H1 (cell line): ENCODE data around the gene TMEM169. TPM values are rescaled to one million over a fixed set of nuclear protein-coding genes. Genes with fewer than 3 reads are reported as not detected.

Source experiments
- CTCF ChIA-PET: fragments of 300-600 bp; sonication (Branson Sonifier 250); formaldehyde crosslinking; loops from one replicate; lab custom pipeline; 2021; ENCODE audit not compliant: partially characterized antibody; lab: Charles Lee
- POLR2A ChIA-PET: fragments of 300-600 bp; sonication (Branson Sonifier 250); formaldehyde crosslinking; loops from one replicate; lab custom pipeline; 2021; ENCODE audit warnings: inconsistent platforms; ENCODE audit not compliant: partially characterized antibody; lab: Charles Lee
- DNase-seq, 2 experiments: peaks; one replicate each; pipeline versions ENCODE4 v3.0.0 to v3.0.0-alpha.2; 2010 to 2022; ENCODE audit warnings: low spot score in 2 of 2, low read depth in 1 of 2, mixed read lengths in 1 of 2
- FAIRE-seq: peaks from 2 replicates; lab custom pipeline; 2011; peaks lifted over from hg19 to GRCh38; lab: Jason Lieb, UNC
- H2AFZ ChIP-seq: 2 replicates; pipeline ENCODE4 v1.8.1; 2012; ENCODE audit warnings: low read length, inconsistent platforms
- H2AK5ac ChIP-seq: 2 replicates; pipeline ENCODE4 v1.6.1; 2013; ENCODE audit warnings: low read depth, low read length
- H2BK120ac ChIP-seq: replicated peaks from 2 replicates; pipeline ENCODE3; 2013; ENCODE audit warnings: low read depth, low read length, inconsistent platforms
- H2BK12ac ChIP-seq: 2 replicates; pipeline ENCODE4 v1.6.1; 2013; ENCODE audit warnings: low read depth, low read length
- H2BK15ac ChIP-seq: 2 replicates; pipeline ENCODE4 v1.6.1; 2013; ENCODE audit warnings: low read length
- H2BK20ac ChIP-seq: 2 replicates; pipeline ENCODE4 v1.6.1; 2013; ENCODE audit warnings: low read length
- H2BK5ac ChIP-seq: 2 replicates; pipeline ENCODE4 v1.6.1; 2013; ENCODE audit warnings: low read depth, low read length
- H3K14ac ChIP-seq: 2 replicates; pipeline ENCODE4 v1.6.1; 2013; ENCODE audit warnings: inconsistent platforms; ENCODE audit not compliant: insufficient read length
- H3K18ac ChIP-seq: 2 replicates; pipeline ENCODE4 v1.6.1; 2013; ENCODE audit warnings: low read length; ENCODE audit errors: extremely low read depth
- H3K23ac ChIP-seq: 2 replicates; pipeline ENCODE4 v1.6.1; 2013; ENCODE audit warnings: inconsistent platforms; ENCODE audit not compliant: insufficient read length
- H3K23me2 ChIP-seq: 2 replicates; pipeline ENCODE4 v1.6.1; 2013; ENCODE audit warnings: low read depth, low read length
- H3K27ac ChIP-seq: 2 replicates; pipeline ENCODE4 v1.6.1; 2011; ENCODE audit warnings: low read depth, low read length, inconsistent platforms
- H3K27me3 ChIP-seq, 4 experiments: replicated peaks in 1 of 4; 1 replicate in 1 of 4; 2 replicates in 3 of 4; pipeline versions ENCODE4 v1.6.1 to v1.8.1; 2011 to 2013; ENCODE audit warnings: low read length in 3 of 4, mild to moderate bottlenecking in 3 of 4, inconsistent platforms in 2 of 4, mixed read lengths in 2 of 4, moderate library complexity in 1 of 4; ENCODE audit not compliant: control insufficient read depth in 3 of 4, insufficient read depth in 3 of 4; ENCODE audit errors: extremely low read depth in 1 of 4
- H3K36me3 ChIP-seq, 4 experiments: 2 replicates each; pipeline versions ENCODE4 v1.6.1 to v1.8.1; 2011 to 2013; ENCODE audit warnings: mild to moderate bottlenecking in 4 of 4, low read length in 3 of 4, moderate library complexity in 2 of 4, control low read depth in 1 of 4, inconsistent platforms in 1 of 4; ENCODE audit not compliant: insufficient read depth in 4 of 4, control insufficient read depth in 2 of 4
- H3K4ac ChIP-seq: replicated peaks from 2 replicates; pipeline ENCODE3; 2013; ENCODE audit warnings: low read length, low read depth, mixed read lengths, inconsistent platforms; ENCODE audit not compliant: insufficient read length
- H3K4me1 ChIP-seq, 4 experiments: replicated peaks in 1 of 4; 1 replicate in 1 of 4; 2 replicates in 3 of 4; pipeline versions ENCODE4 v1.6.1 to v1.8.1; 2011 to 2013; ENCODE audit warnings: low read length in 3 of 4, inconsistent platforms in 2 of 4, mixed read lengths in 1 of 4; ENCODE audit not compliant: insufficient read depth in 4 of 4, control insufficient read depth in 3 of 4
- H3K4me2 ChIP-seq, 2 experiments: 2 replicates each; pipeline versions ENCODE4 v1.6.1 to v1.8.1; 2011 to 2013; ENCODE audit warnings: low read depth in 2 of 2, low read length in 2 of 2, control low read depth in 1 of 2, inconsistent platforms in 1 of 2, mild to moderate bottlenecking in 1 of 2; ENCODE audit not compliant: insufficient read depth in 1 of 2
- H3K4me3 ChIP-seq, 4 experiments: fragments of 200-600, 300-600 bp in 1 of 4; sonication (generic), shearing (Covaris generic), sonication (Bioruptor Twin) in 1 of 4; 2 replicates each; pipeline versions ENCODE4 v1.5.1 to v1.8.1; 2011 to 2016; ENCODE audit warnings: low read length in 4 of 4, low read depth in 3 of 4, control low read depth in 2 of 4, inconsistent platforms in 2 of 4, mild to moderate bottlenecking in 2 of 4, mixed read lengths in 1 of 4, moderate library complexity in 1 of 4; ENCODE audit not compliant: insufficient read depth in 2 of 4; ENCODE audit errors: extremely low read depth in 1 of 4
- H3K56ac ChIP-seq: replicated peaks from 2 replicates; pipeline ENCODE3; 2013; ENCODE audit warnings: low read depth, mild to moderate bottlenecking, mixed read lengths, low read length, inconsistent platforms; ENCODE audit not compliant: insufficient read length
- H3K79me1 ChIP-seq: 2 replicates; pipeline ENCODE4 v1.6.1; 2013; ENCODE audit warnings: low read depth, low read length, control low read depth
- H3K79me2 ChIP-seq, 2 experiments: 2 replicates each; pipeline versions ENCODE4 v1.6.1 to v1.8.1; 2012 to 2013; ENCODE audit warnings: low read length in 2 of 2, mild to moderate bottlenecking in 2 of 2, inconsistent platforms in 1 of 2; ENCODE audit not compliant: insufficient read depth in 2 of 2, control insufficient read depth in 1 of 2
- H3K9ac ChIP-seq, 4 experiments: replicated peaks in 1 of 4; 1 replicate in 1 of 4; 2 replicates in 3 of 4; pipeline versions ENCODE4 v1.6.1 to v1.8.1; 2011 to 2013; ENCODE audit warnings: low read depth in 3 of 4, low read length in 3 of 4, control low read depth in 2 of 4, mild to moderate bottlenecking in 2 of 4, moderate library complexity in 2 of 4, inconsistent platforms in 1 of 4; ENCODE audit errors: extremely low read depth in 1 of 4
- H3K9me3 ChIP-seq, 2 experiments: 2 replicates each; pipeline versions ENCODE4 v1.6.1 to v1.8.1; 2012 to 2013; ENCODE audit warnings: mild to moderate bottlenecking in 2 of 2, moderate library complexity in 2 of 2, control low read depth in 1 of 2, inconsistent platforms in 1 of 2, low read depth in 1 of 2, low read length in 1 of 2, mixed read lengths in 1 of 2; ENCODE audit not compliant: insufficient read depth in 2 of 2
- H4K20me1 ChIP-seq, 2 experiments: replicated peaks in 1 of 2; 2 replicates each; pipeline versions ENCODE3 to v1.8.1; 2011 to 2013; ENCODE audit warnings: inconsistent platforms in 2 of 2, low read length in 2 of 2, mild to moderate bottlenecking in 1 of 2; ENCODE audit not compliant: insufficient read depth in 2 of 2, control insufficient read depth in 1 of 2
- H4K5ac ChIP-seq: 2 replicates; pipeline ENCODE4 v1.6.1; 2013; ENCODE audit warnings: low read length, low read depth, mixed read lengths, inconsistent platforms; ENCODE audit not compliant: insufficient read length
- H4K8ac ChIP-seq: 2 replicates; pipeline ENCODE4 v1.8.0; 2013; ENCODE audit warnings: mild to moderate bottlenecking, moderate library complexity, low read length, inconsistent platforms; ENCODE audit not compliant: insufficient read depth; ENCODE audit errors: extremely low read depth
- H4K91ac ChIP-seq: replicated peaks from 2 replicates; pipeline ENCODE3; 2013; ENCODE audit warnings: low read length, mixed read lengths, inconsistent platforms; ENCODE audit not compliant: insufficient read length
- BACH1 ChIP-seq: IDR thresholded peaks from 2 replicates; pipeline ENCODE4 v1.6.1; 2012; ENCODE audit warnings: low read length, improper control_type of control experiment
- BCL11A ChIP-seq, 2 experiments: IDR thresholded peaks; one replicate each; pipeline ENCODE4 v1.6.1; 2011; ENCODE audit warnings: low read depth in 2 of 2, low read length in 2 of 2, mild to moderate bottlenecking in 2 of 2
- EZH2 ChIP-seq: fragments of 200-600 bp; sonication (generic); IDR thresholded peaks from 2 replicates; pipeline ENCODE4 v1.7.1; 2012; ENCODE audit warnings: low read depth, mild to moderate bottlenecking, moderate library complexity, low read length, inconsistent platforms; ENCODE audit not compliant: severe bottlenecking
- GTF2F1 ChIP-seq: IDR thresholded peaks from 2 replicates; pipeline ENCODE4 v1.6.1; 2012; ENCODE audit warnings: low read depth, low read length, improper control_type of control experiment, borderline replicate concordance
- NRF1 ChIP-seq: IDR thresholded peaks from 2 replicates; pipeline ENCODE4 v1.6.1; 2011; ENCODE audit warnings: mild to moderate bottlenecking, low read depth, low read length, improper control_type of control experiment
- RBBP5 ChIP-seq: IDR thresholded peaks from 2 replicates; pipeline ENCODE4 v1.7.1; 2012; ENCODE audit warnings: low read depth, mild to moderate bottlenecking, inconsistent platforms, low read length, moderate library complexity, borderline replicate concordance
- TBP ChIP-seq: IDR thresholded peaks from 2 replicates; pipeline ENCODE4 v1.6.1; 2011; ENCODE audit warnings: low read depth, low read length, improper control_type of control experiment
- WGBS, 2 experiments: shearing (Covaris generic) in 1 of 2; methylation state at CpG; one replicate each; pipeline versions ENCODE4 v1.1.6 to v1.1.7; 2013 to 2015; ENCODE audit warnings: low lambda C conversion rate in 2 of 2, mixed read lengths in 2 of 2, inconsistent platforms in 1 of 2, low coverage in 1 of 2, missing lambda C conversion rate in 1 of 2; ENCODE audit not compliant: insufficient replicate concordance in 2 of 2, insufficient coverage in 1 of 2, insufficient read length in 1 of 2; ENCODE audit errors: extremely low coverage in 1 of 2, missing lambda C conversion rate in 1 of 2; 5-methylcytosine and 5-hydroxymethylcytosine counted together
- polyA plus RNA-seq, 7 experiments: library from polyadenylated mRNA; depleted of rRNA in 3 of 7; stranded (reverse) in 5 of 7; unstranded in 2 of 7; fragments of >200 nt in 5 of 7; fragments of 200-250 nt in 2 of 7; gene quantifications; 1 replicate in 5 of 7; 2 replicates in 1 of 7; 4 replicates in 1 of 7; pipeline versions ENCODE4 v1.2.1 to v1.2.3, GENCODE V29; 2011 to 2013; ENCODE audit warnings: missing spikeins in 2 of 7, mixed read lengths in 2 of 7
- total RNA-seq: library from RNA; stranded (reverse); fragmentation: NEBNext Ultra II Directional; extraction: Animal tissue kit (Norgen Biotek cat#: 25700); gene quantifications from 2 replicates; pipeline ENCODE4 v1.2.1, GENCODE V29; 2021
- TF ChIP-seq, protein P1 (sequence below), 3 experiments: IDR thresholded peaks; 1 replicate in 2 of 3; 2 replicates in 1 of 3; pipeline versions ENCODE4 v1.5.1 to v1.6.1; 2011; ENCODE audit warnings: low read length in 3 of 3, mild to moderate bottlenecking in 3 of 3, inconsistent platforms in 2 of 3, low read depth in 1 of 3, moderate library complexity in 1 of 3; ENCODE audit not compliant: insufficient read depth in 1 of 3; ENCODE audit errors: control extremely low read depth in 1 of 3
- TF ChIP-seq, protein P2 (sequence below): IDR thresholded peaks from 2 replicates; pipeline ENCODE4 v1.6.1; 2011; ENCODE audit warnings: low read depth, mild to moderate bottlenecking, low read length; ENCODE audit not compliant: insufficient read depth

TMEM169 gene
- total and polyA plus RNA-seq, 2 of the 8 experiments (the other 6 are each of a cell fraction or from before 2014, with no cell fraction given): 0.41 to 2.4 TPM

DNA sequence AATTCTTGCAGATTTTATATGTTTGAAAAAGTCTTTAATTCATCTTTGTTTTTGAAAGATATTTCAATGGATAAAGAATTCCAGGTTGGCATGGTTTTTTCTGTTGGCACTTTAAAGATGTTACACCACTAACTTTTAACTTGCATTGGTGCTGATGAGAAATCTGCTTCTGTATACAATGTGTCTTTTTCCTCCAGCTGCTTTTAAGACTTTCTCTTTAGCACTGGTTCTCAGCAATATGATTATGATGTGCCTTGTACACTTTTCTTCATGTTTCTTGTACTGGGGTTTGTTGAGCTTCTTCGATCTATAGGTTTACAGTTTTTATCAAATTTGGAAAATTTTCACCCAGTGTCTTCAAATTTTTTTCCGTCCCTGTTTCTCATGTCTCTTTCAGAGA lies 29.3 kb upstream of the TMEM169 start:
- Histone ChIP-seq H2BK12ac (no peak overlapping the region), H3K56ac (no peak overlapping the region), H3K9me3 (no peaks in the 10 kb centered on the region), H4K20me1 (no peaks in the 10 kb centered on the region), H2BK20ac (no peak overlapping the region), H3K27ac (no peak overlapping the region), H3K4me3 (no peak overlapping the region), H3K9ac (no peak overlapping the region), H3K23me2 (no peaks in the 10 kb centered on the region), H3K79me2 (no peaks in the 10 kb centered on the region), H2BK120ac (no peak overlapping the region), H3K14ac (no peak overlapping the region), H3K18ac (no peak overlapping the region), H3K4me1 (peaks cover 0 to 8% (median under 1%) of the 10 kb centered on the region in 4 experiments; a peak in 1 of 7 replicates), H2AFZ (no peak overlapping the region), H3K36me3 (peaks cover 0 to under 1% (median 0%) of the 10 kb centered on the region in 4 experiments; a peak in 2 of 8 replicates), H2BK5ac (no peak overlapping the region), H4K8ac (no peak overlapping the region), H2AK5ac (no peak overlapping the region), H3K4me2 (no peak overlapping the region), H2BK15ac (no peak overlapping the region), H4K5ac (no peak overlapping the region), H4K91ac (no peak overlapping the region), H3K23ac (no peak overlapping the region), H3K27me3 (no peaks in the 10 kb centered on the region), H3K4ac (no peak overlapping the region), H3K79me1 (no peaks in the 10 kb centered on the region)
- CTCF ChIA-PET: interaction anchor here (1.0 to 2.6 kb wide), 2 partner anchors 15 to 18 kb away, joined by 4 to 7 read pairs; no protein-coding TSS in a partner anchor
- POLR2A ChIA-PET: interaction anchor here (1.1 to 2.2 kb wide), 3 partner anchors 30 to 446 kb away, joined by 3 to 10 read pairs (median 3); partner anchors contain the start of genes PECR, RPL37A and TMEM169
- 81% methylated on average over 2 of the region's 2 CpGs; no CpG with 5 or more reads in 1 of the 2 experiments for WGBS, 2 experiments
- FAIRE-seq (no peak), DNase-seq (no peak)
- TF ChIP-seq, protein P1, sequence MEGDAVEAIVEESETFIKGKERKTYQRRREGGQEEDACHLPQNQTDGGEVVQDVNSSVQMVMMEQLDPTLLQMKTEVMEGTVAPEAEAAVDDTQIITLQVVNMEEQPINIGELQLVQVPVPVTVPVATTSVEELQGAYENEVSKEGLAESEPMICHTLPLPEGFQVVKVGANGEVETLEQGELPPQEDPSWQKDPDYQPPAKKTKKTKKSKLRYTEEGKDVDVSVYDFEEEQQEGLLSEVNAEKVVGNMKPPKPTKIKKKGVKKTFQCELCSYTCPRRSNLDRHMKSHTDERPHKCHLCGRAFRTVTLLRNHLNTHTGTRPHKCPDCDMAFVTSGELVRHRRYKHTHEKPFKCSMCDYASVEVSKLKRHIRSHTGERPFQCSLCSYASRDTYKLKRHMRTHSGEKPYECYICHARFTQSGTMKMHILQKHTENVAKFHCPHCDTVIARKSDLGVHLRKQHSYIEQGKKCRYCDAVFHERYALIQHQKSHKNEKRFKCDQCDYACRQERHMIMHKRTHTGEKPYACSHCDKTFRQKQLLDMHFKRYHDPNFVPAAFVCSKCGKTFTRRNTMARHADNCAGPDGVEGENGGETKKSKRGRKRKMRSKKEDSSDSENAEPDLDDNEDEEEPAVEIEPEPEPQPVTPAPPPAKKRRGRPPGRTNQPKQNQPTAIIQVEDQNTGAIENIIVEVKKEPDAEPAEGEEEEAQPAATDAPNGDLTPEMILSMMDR (IDR thresholded peaks at IDR 0.05; ENCODE audit: control extremely low read depth in 1 of 3, insufficient read depth in 1 of 3, low read depth in 1 of 3, low read length in 3 of 3): no peak
- no peak for TF ChIP-seq EZH2
- no peak for TF ChIP-seq GTF2F1
- no peak for TF ChIP-seq TBP
- no peak for TF ChIP-seq BACH1
- TF ChIP-seq RBBP5: no peak
- TF ChIP-seq, protein P2, sequence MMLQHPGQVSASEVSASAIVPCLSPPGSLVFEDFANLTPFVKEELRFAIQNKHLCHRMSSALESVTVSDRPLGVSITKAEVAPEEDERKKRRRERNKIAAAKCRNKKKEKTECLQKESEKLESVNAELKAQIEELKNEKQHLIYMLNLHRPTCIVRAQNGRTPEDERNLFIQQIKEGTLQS: no peak
- TF ChIP-seq NRF1: no peak
- no peak for TF ChIP-seq BCL11A (IDR thresholded peaks at IDR 0.05; ENCODE audit: low read depth in 2 of 2, low read length in 2 of 2)
